HCT116 (cell line): Measurements from ENCODE around the gene TNFSF13.

Experiments used
- CEBPB ChIP-seq: IDR thresholded peaks from 2 replicates; pipeline ENCODE4 v1.6.1; 2012; ENCODE audit warnings: low read depth
- CTCF ChIP-seq, 3 experiments: fragments of 200-600 bp in 1 of 3; sonication (generic) in 1 of 3; IDR thresholded peaks in 2 of 3; conservative IDR thresholded peaks in 1 of 3; 2 replicates each; pipeline ENCODE4 v1.5.1; 2012 to 2017; ENCODE audit warnings: low read depth in 2 of 3, low read length in 2 of 3, antibody characterized with exemption in 1 of 3, borderline replicate concordance in 1 of 3, control low read depth in 1 of 3, mild to moderate bottlenecking in 1 of 3, mixed read lengths in 1 of 3, mixed run types in 1 of 3, moderate library complexity in 1 of 3; ENCODE audit not compliant: insufficient read depth in 1 of 3
- MAX ChIP-seq: IDR thresholded peaks from 2 replicates; pipeline ENCODE4 v1.6.1; 2012
- TF ChIP-seq, protein P1 (sequence below): IDR thresholded peaks from 2 replicates; pipeline ENCODE4 v1.6.1; 2012

GRCh38 chr17:7551396-7551795, 7.2 kb upstream of the TNFSF13 start:
- TF ChIP-seq MAX (no peak), CEBPB (no peak), CTCF (IDR thresholded peaks at IDR 0.05 in 2 of 3, conservative IDR thresholded peaks at IDR 0.05 in 1 of 3; ENCODE audit: borderline replicate concordance in 1 of 3, insufficient read depth in 1 of 3, low read depth in 2 of 3, low read length in 2 of 3) (no peak)
- TF ChIP-seq, protein P1, sequence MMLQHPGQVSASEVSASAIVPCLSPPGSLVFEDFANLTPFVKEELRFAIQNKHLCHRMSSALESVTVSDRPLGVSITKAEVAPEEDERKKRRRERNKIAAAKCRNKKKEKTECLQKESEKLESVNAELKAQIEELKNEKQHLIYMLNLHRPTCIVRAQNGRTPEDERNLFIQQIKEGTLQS = no peak
